Panc1 (cell line): ENCODE results near the gene P3H3. TPM values are rescaled to one million over a fixed set of nuclear protein-coding genes. Genes with fewer than 3 reads are reported as not detected.

Experiments used
- ATAC-seq: fragments of 200-7000 bp; cut with Tn5 transposase; 2 replicates; pipeline ENCODE4 v1.9.1; 2020; ENCODE audit warnings: mild to moderate bottlenecking, moderate library complexity
- BruUV-seq: library from RNA; stranded (reverse); fragments of 400-500 nt; replicated peaks from 2 replicates; lab custom pipeline; 2021; lab: Mats Ljungman, UMichigan
- CTCF ChIA-PET: fragments of 300-600 bp; sonication (Branson Sonifier 250); formaldehyde crosslinking; loops from one replicate; lab custom pipeline; 2022; ENCODE audit warnings: antibody characterized with exemption; lab: Charles Lee
- POLR2A ChIA-PET: fragments of 300-600 bp; sonication (Branson Sonifier 250); formaldehyde crosslinking; loops from one replicate; lab custom pipeline; 2022; ENCODE audit warnings: antibody characterized with exemption; lab: Charles Lee
- DNase-seq: peaks from one replicate; pipeline ENCODE4 v3.0.0-alpha.2; 2010; ENCODE audit warnings: low read depth, low spot score
- H3K27ac ChIP-seq: 2 replicates; pipeline ENCODE4 v1.5.1; 2011; ENCODE audit warnings: mild to moderate bottlenecking, low read length, inconsistent platforms
- H3K27me3 ChIP-seq: fragments of 200-500 bp; sonication (Bioruptor generic); 2 replicates; pipeline ENCODE4 v1.6.0; 2014; ENCODE audit warnings: low read length, inconsistent platforms; ENCODE audit not compliant: control insufficient read depth, insufficient read depth
- H3K36me3 ChIP-seq: fragments of 200-500 bp; sonication (Bioruptor generic); 2 replicates; pipeline ENCODE4 v1.5.1; 2014; ENCODE audit warnings: inconsistent platforms, mild to moderate bottlenecking, low read length, moderate library complexity; ENCODE audit not compliant: control insufficient read depth, insufficient read depth
- H3K4me1 ChIP-seq: 2 replicates; pipeline ENCODE4 v1.5.1; 2011; ENCODE audit warnings: inconsistent platforms, mild to moderate bottlenecking, low read length, moderate library complexity; ENCODE audit not compliant: control insufficient read depth, insufficient read depth
- H3K4me3 ChIP-seq, 2 experiments: 2 replicates each; pipeline ENCODE4 v1.5.1; 2011 to 2012; ENCODE audit warnings: low read depth in 2 of 2, low read length in 2 of 2, mild to moderate bottlenecking in 2 of 2, inconsistent platforms in 1 of 2, moderate library complexity in 1 of 2
- H3K9me3 ChIP-seq: fragments of 200-500 bp; sonication (Bioruptor generic); 2 replicates; pipeline ENCODE4 v1.5.1; 2014; ENCODE audit warnings: low read depth, mild to moderate bottlenecking, inconsistent platforms, low read length, moderate library complexity; ENCODE audit not compliant: control insufficient read depth, insufficient read depth
- POLR2AphosphoS5 ChIP-seq: IDR thresholded peaks from 2 replicates; pipeline ENCODE4 v1.6.1; 2012; ENCODE audit warnings: mild to moderate bottlenecking, low read depth, low read length, moderate library complexity
- SIN3A ChIP-seq: IDR thresholded peaks from 2 replicates; pipeline ENCODE4 v1.6.1; 2012; ENCODE audit warnings: low read depth, mild to moderate bottlenecking, low read length, moderate library complexity, borderline replicate concordance; ENCODE audit not compliant: insufficient read depth
- TCF7L2 ChIP-seq: IDR thresholded peaks from 2 replicates; pipeline ENCODE4 v1.6.1; 2011; ENCODE audit warnings: mild to moderate bottlenecking, low read depth, low read length, inconsistent platforms
- in situ Hi-C: cut with HindIII; loops from 2 replicates; pipeline ENCODE4 v1.10.0; 2016; ENCODE audit warnings: low sequenced_read_pairs, low pct_unique_long_range_greater_than_20kb
- intact Hi-C: fragments of 100-400 bp; cut with micrococcal nuclease; formaldehyde crosslinking; loops from one replicate; pipeline ENCODE4 v1.10.0; 2022; ENCODE audit not compliant: unreplicated experiment
- total RNA-seq: library from RNA; stranded (reverse); gene quantifications from one replicate; pipeline ENCODE4 v1.2.1, GENCODE V29; 2021; ENCODE audit not compliant: unreplicated experiment
- TF ChIP-seq, protein P1 (sequence below), 2 experiments: IDR thresholded peaks; 2 replicates each; pipeline ENCODE4 v1.6.1; 2011 to 2012; ENCODE audit warnings: low read depth in 2 of 2, control low read depth in 1 of 2, low read length in 1 of 2, mild to moderate bottlenecking in 1 of 2, moderate library complexity in 1 of 2; ENCODE audit not compliant: insufficient read depth in 1 of 2
- TF ChIP-seq, protein P2 (sequence below): fragments of 450-650 bp; IDR thresholded peaks from 2 replicates; pipeline ENCODE4 v1.5.1; 2017; ENCODE audit warnings: mild to moderate bottlenecking

The P3H3 gene
- total RNA-seq, 1 experiment from 2014 or later: 11.0 TPM

DNA sequence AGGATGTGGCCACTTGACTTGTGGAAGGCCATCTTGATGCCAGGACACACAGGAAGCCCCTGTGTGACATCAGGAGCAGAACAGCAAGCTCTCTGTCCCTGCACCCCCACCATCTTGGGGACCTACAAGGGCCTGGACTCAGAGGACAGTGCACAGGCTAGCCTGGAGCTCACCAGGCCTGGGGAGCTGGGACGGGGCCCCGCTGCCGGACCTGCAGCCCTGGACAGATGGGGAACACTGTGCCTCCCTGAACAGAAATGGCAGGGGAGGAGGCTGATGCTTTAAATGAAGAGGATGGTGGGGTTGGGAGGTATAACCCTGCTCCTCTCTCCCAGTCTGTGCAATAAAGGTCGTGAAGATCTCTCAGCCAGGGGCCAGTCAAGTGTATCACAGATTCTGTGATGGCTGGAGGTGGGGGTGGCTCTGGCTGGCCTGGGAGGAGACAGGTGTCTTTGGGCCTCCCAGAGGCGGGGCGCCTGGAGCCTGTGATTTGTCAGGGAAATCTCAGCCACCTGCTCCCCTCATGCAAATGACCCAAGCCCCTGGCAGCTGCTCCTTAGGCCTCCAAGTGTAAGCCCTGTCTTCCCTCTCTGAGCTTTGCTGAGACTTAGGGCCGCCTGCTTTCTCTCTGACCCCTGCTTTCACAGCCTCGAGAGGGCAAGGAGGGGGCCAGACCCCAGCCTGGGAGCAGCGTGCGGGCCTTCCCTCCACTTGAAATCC is 11.4 kb downstream of the P3H3 start:
- ATAC-seq (no peak), DNase-seq (no peak)
- Histone ChIP-seq H3K4me1 (no peaks in the 10 kb centered on the region; the same call in 1 of the 2 replicates), H3K9me3 (no peaks in the 10 kb centered on the region), H3K27me3 (no peaks in the 10 kb centered on the region), H3K27ac (no peak overlapping the region), H3K36me3 (no peaks in the 10 kb centered on the region), H3K4me3 (no peak overlapping the region)
- no TSS peak for BruUV-seq
- POLR2A ChIA-PET: no interaction called here
- TF ChIP-seq, protein P1, sequence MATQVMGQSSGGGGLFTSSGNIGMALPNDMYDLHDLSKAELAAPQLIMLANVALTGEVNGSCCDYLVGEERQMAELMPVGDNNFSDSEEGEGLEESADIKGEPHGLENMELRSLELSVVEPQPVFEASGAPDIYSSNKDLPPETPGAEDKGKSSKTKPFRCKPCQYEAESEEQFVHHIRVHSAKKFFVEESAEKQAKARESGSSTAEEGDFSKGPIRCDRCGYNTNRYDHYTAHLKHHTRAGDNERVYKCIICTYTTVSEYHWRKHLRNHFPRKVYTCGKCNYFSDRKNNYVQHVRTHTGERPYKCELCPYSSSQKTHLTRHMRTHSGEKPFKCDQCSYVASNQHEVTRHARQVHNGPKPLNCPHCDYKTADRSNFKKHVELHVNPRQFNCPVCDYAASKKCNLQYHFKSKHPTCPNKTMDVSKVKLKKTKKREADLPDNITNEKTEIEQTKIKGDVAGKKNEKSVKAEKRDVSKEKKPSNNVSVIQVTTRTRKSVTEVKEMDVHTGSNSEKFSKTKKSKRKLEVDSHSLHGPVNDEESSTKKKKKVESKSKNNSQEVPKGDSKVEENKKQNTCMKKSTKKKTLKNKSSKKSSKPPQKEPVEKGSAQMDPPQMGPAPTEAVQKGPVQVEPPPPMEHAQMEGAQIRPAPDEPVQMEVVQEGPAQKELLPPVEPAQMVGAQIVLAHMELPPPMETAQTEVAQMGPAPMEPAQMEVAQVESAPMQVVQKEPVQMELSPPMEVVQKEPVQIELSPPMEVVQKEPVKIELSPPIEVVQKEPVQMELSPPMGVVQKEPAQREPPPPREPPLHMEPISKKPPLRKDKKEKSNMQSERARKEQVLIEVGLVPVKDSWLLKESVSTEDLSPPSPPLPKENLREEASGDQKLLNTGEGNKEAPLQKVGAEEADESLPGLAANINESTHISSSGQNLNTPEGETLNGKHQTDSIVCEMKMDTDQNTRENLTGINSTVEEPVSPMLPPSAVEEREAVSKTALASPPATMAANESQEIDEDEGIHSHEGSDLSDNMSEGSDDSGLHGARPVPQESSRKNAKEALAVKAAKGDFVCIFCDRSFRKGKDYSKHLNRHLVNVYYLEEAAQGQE (IDR thresholded peaks at IDR 0.05; ENCODE audit: insufficient read depth in 1 of 2, low read depth in 2 of 2, low read length in 1 of 2): no peak
- TF ChIP-seq, protein P2, sequence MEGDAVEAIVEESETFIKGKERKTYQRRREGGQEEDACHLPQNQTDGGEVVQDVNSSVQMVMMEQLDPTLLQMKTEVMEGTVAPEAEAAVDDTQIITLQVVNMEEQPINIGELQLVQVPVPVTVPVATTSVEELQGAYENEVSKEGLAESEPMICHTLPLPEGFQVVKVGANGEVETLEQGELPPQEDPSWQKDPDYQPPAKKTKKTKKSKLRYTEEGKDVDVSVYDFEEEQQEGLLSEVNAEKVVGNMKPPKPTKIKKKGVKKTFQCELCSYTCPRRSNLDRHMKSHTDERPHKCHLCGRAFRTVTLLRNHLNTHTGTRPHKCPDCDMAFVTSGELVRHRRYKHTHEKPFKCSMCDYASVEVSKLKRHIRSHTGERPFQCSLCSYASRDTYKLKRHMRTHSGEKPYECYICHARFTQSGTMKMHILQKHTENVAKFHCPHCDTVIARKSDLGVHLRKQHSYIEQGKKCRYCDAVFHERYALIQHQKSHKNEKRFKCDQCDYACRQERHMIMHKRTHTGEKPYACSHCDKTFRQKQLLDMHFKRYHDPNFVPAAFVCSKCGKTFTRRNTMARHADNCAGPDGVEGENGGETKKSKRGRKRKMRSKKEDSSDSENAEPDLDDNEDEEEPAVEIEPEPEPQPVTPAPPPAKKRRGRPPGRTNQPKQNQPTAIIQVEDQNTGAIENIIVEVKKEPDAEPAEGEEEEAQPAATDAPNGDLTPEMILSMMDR: no peak
- TF ChIP-seq SIN3A (no peak), POLR2AphosphoS5 (no peak), TCF7L2 (no peak)
- CTCF ChIA-PET: no interaction called here
- intact Hi-C loops (no loop called here), in situ Hi-C loops (no loop called here)

DNA sequence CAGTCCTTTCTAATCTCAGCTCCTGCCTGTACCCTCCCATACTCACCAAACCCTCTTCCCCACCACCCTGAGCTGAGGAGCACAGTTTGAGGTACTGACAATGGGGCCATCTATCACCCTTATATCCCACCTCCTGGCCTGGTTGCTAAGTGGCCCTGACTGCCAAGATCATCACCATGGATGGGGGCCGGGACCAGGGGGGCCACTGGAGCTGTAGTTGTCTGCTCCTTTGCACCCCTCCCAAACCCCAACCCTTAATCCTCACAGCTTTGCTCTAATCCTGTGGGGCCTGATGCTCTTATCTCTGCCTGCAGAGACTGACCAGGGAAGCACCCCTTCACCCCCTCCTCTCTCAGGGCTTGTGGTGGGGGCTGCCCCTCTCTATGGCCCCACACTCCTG is 12.1 kb downstream of the P3H3 start:
- DNase-seq (no peak), ATAC-seq (no peak)
- H3K27me3 ChIP-seq: no peaks in the 10 kb centered on the region
- no peaks in the 10 kb centered on the region; the same call in 1 of the 2 replicates for H3K4me1 ChIP-seq
- BruUV-seq: no TSS peak
- ChIA-PET POLR2A (no interaction called here), CTCF (no interaction called here)
- H3K4me3 ChIP-seq: no peak overlapping the region
- intact Hi-C loops: no loop called here
- no peaks in the 10 kb centered on the region for H3K36me3 ChIP-seq
- no peaks in the 10 kb centered on the region for H3K9me3 ChIP-seq
- in situ Hi-C loops: no loop called here
- H3K27ac ChIP-seq: no peak overlapping the region
- TF ChIP-seq, protein P2: no peak
- TF ChIP-seq POLR2AphosphoS5 (no peak), TCF7L2 (no peak), SIN3A (no peak)
- TF ChIP-seq, protein P1 (IDR thresholded peaks at IDR 0.05; ENCODE audit: insufficient read depth in 1 of 2, low read depth in 2 of 2, low read length in 1 of 2): no peak
